Embryonic facial prominence (tissue), 1 donor: Measurements from ENCODE around the gene HSFX1.

Source experiments
- DNase-seq: peaks from one replicate; pipeline ENCODE4 v3.0.0-alpha.2; 2016; ENCODE audit errors: extremely low spot score

Gene HSFX1

GRCh38 chrX:149807747-149808458 is 34.0 kb downstream of the HSFX1 start:
- no peak for DNase-seq

GRCh38 chrX:149818652-149819051 is 44.8 kb downstream of the HSFX1 start:
- no peak for DNase-seq

- no peak for DNase-seq
These were observed 45.5 kb downstream of the HSFX1 start for GRCh38 chrX:149819371-149819770.

- no peak for DNase-seq
These were observed 51.6 kb downstream of the HSFX1 start for GRCh38 chrX:149825424-149825823.
